ENCODE results near the gene SLC12A8.

The SLC12A8 gene

DNA sequence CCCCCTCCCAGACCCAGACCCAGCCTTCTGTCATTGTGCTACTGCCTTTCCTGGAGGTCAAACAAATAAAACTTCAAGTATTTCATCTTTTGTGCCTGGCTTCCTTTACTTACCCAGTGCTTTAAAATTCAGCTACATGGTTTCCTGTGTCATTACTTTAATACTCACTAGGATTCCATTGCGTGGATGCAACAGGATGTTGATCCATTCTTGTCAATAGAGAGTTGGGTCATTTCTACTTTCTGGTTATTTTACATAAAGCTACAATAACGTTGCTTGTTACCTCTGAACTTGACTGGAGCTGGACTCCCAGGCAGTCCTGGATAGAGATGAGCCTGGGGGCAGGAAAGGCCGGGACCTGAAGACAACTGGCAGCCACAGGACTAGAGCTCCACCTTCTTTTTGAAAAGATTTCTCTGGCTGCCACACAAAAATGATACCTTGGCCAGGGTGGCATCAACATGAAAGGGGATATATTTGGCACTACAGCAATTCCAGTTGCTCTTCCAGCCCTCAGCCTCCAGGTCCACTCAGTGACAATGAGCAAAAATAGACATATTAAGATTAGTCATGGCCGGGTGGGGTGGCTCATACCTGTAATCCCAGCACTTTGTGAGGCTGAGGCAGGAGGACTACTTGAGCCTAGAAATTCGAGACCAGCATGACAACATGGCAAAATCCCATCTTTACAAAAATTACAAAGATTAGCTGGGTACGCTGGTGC is 133.4 kb downstream of the SLC12A8 start:
- no peak for FAIRE-seq

DNA sequence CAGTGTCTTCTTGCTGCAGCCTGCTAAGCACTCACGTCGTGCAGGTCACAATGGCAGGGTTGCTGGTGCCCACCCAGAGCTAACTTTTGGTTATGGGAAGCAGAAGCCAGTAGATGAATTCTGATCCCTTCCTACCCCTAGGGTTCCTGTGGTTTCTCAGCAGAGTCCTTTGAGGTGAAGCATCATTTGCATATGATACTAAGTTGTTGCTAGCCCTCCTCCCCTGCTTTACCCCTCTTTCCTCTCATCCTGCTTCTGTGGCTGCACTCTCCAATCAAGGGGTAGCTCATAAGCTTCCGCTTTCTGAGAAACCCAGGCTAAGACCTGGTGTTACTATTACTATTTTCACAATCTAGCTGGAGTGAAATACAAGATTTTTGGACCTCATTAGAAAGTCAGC is 134.7 kb downstream of the SLC12A8 start:
- TF ChIP-seq POLR2A (IDR thresholded peaks at IDR 0.05; ENCODE audit: low read depth, low read length) = no peak
- no peak for FAIRE-seq
- DNase-seq (ENCODE audit: insufficient read length, low spot score) = no peak

More for the DNA sequence above, 133.4 kb downstream of the SLC12A8 start:
- no peak for DNase-seq (ENCODE audit: insufficient read length, low spot score)
- TF ChIP-seq POLR2A (IDR thresholded peaks at IDR 0.05; ENCODE audit: low read depth, low read length) = no peak

DNA sequence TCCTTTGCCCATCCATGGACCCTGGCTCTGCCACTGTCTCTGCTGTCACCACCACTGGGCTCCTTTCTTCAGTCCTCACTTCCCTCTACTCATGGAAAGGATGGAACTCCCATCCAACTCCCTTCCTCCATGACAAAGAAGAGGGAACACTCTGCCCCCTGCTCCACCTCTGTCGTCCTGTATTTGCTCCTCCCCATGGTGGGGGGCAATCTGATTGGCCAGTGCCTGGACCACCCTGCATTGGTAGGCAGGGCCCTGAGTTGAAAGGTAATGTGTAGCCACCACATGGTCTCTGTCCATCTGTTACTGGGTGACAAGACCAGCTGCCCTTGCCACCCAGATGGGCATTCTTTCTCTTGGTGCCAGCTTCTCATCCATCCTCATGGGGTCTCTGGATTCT is 136.1 kb downstream of the SLC12A8 start:
- no peak for FAIRE-seq
- TF ChIP-seq POLR2A (IDR thresholded peaks at IDR 0.05; ENCODE audit: low read depth, low read length) = no peak
- no peak for DNase-seq (ENCODE audit: insufficient read length, low spot score)

DNA sequence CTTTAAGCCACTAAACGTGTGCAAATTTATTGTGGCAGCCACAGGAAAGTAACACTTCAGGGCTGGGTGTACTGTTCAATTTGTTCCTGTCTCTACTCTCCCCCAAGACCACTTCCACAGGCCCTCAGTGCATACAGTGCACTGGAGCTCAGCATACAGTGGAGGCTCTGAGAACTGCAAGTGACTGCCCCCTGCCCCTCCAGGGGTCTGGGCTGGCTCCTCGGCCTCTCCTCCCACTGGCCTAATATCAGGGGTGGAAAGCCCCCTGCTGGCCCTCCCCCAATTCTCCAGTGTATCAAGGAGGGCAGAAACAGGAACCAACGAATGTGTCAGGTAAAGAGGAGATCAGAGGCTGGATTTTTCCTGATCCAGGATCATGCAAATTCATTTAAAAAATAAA is 136.8 kb downstream of the SLC12A8 start:
- no peak for FAIRE-seq
- no peak for DNase-seq (ENCODE audit: insufficient read length, low spot score)
- no peak for TF ChIP-seq POLR2A (IDR thresholded peaks at IDR 0.05; ENCODE audit: low read depth, low read length)

DNA sequence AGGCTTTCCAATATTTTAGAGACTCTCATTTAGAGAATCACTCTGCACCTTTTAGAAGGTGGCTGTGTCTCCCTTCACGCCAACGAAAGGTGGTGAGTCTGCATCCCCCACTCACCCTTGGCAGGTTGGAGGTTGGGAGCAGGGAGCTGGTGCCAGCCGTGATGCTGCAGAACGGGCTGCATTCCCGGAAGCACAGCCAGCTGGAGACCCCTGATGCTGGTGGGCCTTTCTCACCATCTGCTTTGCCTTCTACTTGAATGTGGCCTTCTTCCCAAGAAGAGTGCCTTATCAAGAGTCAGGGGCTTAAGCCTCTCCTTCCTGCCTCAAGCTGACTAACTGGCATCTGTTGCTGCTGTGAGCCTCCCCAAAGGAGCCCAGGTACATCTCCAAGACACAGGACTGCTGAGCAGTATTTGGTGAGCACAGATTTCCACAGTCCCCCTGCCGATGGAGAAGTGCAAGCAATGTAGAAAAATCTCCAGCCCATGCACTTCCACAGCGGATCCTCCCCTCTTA is 139.1 kb downstream of the SLC12A8 start:
- FAIRE-seq = no peak
- DNase-seq (ENCODE audit: insufficient read length, low spot score) = no peak
- TF ChIP-seq POLR2A (IDR thresholded peaks at IDR 0.05; ENCODE audit: low read depth, low read length) = no peak

DNA sequence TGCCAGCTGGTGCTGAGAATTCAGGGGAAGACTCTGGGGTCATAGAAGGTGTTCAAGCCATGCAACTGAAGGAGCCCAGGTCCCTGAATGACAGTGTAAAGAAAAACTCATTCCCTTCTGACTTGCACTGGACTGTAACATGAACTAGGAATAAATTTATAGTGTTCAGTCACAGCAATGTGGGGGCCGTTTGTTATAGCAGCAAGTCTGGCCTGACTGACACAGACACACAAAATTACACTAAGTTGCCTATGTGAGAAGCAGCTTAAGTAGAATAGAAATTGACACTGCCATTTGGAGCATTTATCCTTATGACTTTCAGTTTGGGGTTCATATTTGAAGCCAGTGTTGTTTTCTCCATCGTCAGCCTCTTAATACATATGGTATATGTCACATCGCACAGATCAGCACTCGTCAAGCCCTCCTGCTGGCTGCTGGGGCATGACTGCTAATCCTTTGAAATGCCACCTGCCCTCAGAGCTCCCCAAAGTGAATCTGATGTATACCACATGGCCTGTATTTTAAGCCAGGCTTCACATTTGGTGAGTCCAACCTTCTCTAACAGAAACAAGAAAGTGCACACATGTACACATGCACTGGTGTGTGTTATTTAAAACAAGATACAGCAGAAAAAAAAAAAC is 139.7 kb downstream of the SLC12A8 start:
- FAIRE-seq (no peak), DNase-seq (ENCODE audit: insufficient read length, low spot score) (no peak)
- no peak for TF ChIP-seq POLR2A (IDR thresholded peaks at IDR 0.05; ENCODE audit: low read depth, low read length)

DNA sequence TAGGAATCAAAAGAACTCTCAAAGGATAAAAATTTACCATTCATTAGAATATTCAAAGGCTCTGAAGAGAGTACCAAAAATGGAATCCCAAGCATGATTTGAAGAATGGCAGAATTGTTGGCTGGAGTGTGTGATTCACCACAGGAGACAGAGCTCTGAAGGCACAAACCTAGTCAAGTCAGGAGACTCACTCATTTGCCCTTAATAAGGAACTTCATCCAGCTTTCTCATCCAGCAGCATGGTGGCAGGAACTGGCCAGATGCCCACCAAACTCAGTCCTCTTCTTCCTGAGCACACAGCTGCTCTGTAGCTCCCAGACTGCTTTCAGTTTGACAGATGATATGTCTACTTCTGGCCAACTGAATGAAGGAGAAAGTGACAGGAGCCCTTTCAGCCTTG is 140.2 kb downstream of the SLC12A8 start:
- DNase-seq (ENCODE audit: insufficient read length, low spot score) = no peak
- no peak for FAIRE-seq
- TF ChIP-seq POLR2A (IDR thresholded peaks at IDR 0.05; ENCODE audit: low read depth, low read length) = no peak

DNA sequence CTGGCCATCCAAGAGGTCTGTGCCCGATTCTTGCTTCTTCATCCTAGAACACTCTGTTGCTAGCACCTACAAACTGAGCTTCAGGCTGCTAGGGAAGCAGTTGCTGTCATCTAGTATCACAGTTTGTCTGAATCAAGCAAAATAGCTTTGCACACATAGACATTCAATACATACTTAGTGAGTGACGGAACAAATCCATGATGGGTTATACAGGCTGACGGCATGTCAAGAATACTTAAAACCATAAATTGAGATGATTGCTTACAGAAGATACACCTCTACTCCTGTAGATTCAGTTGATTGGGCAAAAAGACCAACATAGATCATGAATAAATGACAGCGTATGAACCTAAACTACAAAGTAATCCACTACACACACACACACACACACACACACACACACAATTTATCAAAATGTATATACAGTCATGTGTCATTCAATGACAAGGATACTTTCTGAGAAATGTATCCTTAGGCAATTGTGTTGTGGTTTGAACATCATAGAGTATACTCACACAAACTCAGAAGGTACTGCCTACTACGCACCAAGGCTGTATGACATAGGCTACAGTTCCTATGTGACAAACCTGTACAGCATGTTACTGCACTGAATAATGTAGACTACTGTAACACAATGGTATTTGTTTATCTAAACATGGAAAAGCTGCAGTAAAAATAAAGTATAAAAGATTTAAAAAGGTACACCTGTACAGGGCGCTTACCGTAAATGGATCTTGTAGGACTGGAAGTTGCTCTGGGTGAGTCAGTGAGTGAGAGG is 142.4 kb downstream of the SLC12A8 start:
- no peak for TF ChIP-seq POLR2A (IDR thresholded peaks at IDR 0.05; ENCODE audit: low read depth, low read length)
- FAIRE-seq = no peak
- DNase-seq (ENCODE audit: insufficient read length, low spot score) = no peak

DNA sequence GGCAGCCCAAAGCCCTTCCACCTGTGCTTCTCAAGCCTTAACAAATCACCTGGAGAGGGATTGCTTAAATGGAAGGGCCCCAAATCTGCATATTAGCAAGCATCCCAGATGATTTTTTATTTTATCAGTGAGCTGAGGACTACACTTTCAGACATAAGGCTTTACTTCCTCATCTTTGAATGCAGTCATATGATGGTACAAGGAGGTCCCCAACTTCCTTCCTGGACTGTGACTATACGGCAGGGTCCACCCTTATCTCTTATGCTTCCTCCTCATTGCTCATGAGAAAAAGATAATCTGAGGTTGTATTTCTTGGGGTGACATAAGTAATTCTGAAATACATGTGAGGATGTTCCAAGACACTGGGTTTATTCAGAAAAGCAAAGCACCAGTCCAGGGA is 143.1 kb downstream of the SLC12A8 start:
- no peak for TF ChIP-seq POLR2A (IDR thresholded peaks at IDR 0.05; ENCODE audit: low read depth, low read length)
- DNase-seq (ENCODE audit: insufficient read length, low spot score) (no peak), FAIRE-seq (no peak)

DNA sequence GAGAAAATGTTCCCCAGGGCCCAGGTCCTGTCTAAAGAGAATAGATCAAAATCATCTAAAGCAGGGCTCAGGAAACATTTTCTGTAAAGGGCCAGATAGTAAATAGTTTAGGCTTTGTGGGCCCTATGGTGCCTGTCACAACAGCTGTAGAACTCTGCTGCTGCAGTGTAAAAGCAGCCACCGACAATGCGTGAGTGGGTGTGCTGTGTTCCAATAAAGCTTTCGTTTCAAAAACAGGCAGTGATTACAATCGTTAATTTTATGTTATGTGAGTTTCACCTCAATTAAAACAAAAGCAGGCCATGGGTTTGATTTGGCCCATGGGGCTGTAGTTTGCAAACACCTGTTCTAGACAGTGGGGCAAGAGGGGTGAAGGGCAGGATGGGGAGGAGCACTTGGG is 144.3 kb downstream of the SLC12A8 start:
- no peak for FAIRE-seq
- DNase-seq (ENCODE audit: insufficient read length, low spot score) = no peak
- TF ChIP-seq POLR2A (IDR thresholded peaks at IDR 0.05; ENCODE audit: low read depth, low read length) = no peak

DNA sequence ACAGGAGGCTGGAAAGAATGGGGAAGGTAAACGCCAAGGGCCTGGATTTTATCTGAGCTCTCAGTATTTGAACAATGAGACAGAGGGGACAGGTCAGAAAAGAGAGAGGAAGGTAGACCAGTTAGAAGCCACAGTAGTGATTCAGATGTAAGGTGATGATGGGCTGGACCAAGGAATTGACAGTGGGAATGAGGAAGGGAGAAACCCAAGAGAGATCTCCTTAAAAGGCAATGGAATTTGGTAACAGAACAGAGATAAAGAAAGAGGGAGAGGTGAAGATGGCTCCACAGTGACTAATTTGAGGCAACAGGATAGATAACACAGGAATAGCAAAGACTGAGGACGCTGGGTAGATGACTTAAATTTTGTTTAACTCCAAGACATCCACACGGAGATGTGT is 145.3 kb downstream of the SLC12A8 start:
- TF ChIP-seq POLR2A (IDR thresholded peaks at IDR 0.05; ENCODE audit: low read depth, low read length) = no peak
- FAIRE-seq (no peak), DNase-seq (ENCODE audit: insufficient read length, low spot score) (no peak)

DNA sequence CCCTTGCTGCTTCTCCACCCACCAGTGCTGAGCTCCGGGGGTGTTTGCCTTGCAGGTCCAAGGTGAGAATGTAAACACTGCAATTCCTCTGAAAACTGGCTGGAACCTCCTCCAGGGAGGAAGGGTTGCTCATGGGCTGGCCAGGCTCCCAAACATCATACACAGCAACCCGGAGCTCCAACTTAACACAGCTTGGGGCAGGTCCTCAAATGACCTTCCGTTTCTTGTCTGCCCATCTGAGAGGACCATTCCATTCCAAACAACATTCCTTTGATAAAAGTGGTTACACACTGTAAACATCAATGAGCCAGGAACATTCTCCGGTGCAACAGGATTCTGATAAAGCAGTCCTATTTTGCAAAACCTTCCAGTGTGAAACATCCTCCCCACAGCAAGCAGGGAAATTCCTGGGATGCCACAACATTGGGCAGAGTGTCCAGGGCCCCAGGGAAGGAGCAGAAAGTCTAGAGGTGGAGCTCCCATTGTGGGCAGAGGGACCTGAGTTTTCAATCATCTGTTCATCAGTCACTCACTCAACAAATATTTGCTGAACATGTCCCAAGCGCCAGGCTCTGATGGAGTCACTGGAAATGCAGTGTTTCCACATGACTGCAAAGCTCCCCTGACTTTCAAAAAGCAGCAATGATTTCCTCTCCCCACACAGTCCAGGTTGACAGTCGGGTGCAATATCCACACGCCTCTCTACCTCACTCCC is 149.5 kb downstream of the SLC12A8 start:
- FAIRE-seq (peak; percentile 75), DNase-seq (ENCODE audit: insufficient read length, low spot score) (peak; percentile 88)
- no peak for TF ChIP-seq POLR2A (IDR thresholded peaks at IDR 0.05; ENCODE audit: low read depth, low read length)

DNA sequence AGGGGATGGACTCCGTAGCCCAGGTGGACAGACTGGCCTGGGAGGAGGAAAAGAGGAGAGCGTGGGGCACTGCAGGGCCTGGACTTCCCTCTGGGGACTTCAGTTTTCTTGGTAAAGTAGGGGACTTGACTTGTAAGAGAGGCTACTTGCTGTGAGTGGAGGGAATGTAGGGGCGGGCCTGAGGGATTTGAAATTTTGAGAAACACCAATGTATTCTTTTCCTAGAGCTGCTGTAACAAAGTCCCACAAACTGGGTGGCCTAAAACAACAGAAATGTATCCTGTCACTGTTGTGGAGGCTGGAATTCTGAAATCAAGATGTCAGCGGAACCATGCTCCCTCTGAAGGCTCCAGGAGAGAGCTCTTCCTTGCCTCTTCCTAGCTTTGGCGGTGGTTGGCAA is 150.9 kb downstream of the SLC12A8 start:
- TF ChIP-seq POLR2A (IDR thresholded peaks at IDR 0.05; ENCODE audit: low read depth, low read length) = no peak
- DNase-seq (ENCODE audit: insufficient read length, low spot score) (no peak), FAIRE-seq (no peak)

DNA sequence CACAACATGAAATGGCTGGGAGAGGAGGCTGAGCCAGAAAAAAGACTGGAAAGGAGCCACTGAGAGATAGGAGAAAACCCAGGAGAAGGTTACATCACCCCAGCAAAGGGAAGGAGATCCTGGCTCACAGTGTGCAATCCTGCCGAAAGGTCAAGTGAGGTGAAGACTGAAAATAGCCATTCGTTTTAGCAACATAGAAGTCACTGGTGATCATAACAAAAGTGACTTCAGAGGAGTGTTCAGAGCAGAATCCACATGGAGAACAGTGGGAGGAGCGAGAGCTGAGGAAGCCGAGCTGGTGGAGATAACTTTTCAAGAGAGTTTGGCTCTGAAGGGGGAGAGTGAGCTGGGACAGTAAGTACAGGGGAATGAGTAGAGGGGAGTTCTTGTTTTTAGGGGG is 151.4 kb downstream of the SLC12A8 start:
- FAIRE-seq (no peak), DNase-seq (ENCODE audit: insufficient read length, low spot score) (no peak)
- no peak for TF ChIP-seq POLR2A (IDR thresholded peaks at IDR 0.05; ENCODE audit: low read depth, low read length)

All from H54 (cell line).